Choroid plexus epithelial cell (primary cell): ENCODE results near the gene GRIK2.

Experiments used
- DNase-seq: peaks from one replicate; pipeline ENCODE4 v3.0.0-alpha.2; 2010; ENCODE audit warnings: low read depth
- H3K4me3 ChIP-seq: 2 replicates; pipeline ENCODE4 v1.5.1; 2011; ENCODE audit warnings: low read depth, mild to moderate bottlenecking, control low read depth, low read length, moderate library complexity
- TF ChIP-seq, protein P1 (sequence below): conservative IDR thresholded peaks from 2 replicates; pipeline ENCODE4 v1.5.1; 2011; ENCODE audit warnings: low read depth, mild to moderate bottlenecking, control low read depth, inconsistent platforms, low read length, moderate library complexity

The GRIK2 gene

DNA sequence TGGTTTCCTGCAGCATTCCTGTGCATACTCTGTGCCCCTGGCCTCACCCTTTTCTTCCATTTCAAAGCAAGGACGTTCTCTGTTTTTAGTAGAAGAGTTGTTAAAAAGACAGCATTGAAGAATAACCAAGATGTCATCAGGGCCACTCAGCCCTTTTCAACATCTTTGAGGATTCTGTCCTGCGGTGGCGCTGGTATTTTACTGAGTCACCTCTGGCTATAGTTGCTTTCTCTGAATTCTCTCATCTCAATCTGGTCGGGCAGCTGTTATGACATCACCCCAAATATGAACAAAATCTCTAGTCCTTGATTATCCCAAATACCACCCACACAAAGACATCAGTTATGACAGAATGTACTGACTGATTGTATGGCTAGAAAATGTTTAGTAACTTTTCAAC lies 204.2 kb downstream of the GRIK2 start:
- TF ChIP-seq, protein P1, sequence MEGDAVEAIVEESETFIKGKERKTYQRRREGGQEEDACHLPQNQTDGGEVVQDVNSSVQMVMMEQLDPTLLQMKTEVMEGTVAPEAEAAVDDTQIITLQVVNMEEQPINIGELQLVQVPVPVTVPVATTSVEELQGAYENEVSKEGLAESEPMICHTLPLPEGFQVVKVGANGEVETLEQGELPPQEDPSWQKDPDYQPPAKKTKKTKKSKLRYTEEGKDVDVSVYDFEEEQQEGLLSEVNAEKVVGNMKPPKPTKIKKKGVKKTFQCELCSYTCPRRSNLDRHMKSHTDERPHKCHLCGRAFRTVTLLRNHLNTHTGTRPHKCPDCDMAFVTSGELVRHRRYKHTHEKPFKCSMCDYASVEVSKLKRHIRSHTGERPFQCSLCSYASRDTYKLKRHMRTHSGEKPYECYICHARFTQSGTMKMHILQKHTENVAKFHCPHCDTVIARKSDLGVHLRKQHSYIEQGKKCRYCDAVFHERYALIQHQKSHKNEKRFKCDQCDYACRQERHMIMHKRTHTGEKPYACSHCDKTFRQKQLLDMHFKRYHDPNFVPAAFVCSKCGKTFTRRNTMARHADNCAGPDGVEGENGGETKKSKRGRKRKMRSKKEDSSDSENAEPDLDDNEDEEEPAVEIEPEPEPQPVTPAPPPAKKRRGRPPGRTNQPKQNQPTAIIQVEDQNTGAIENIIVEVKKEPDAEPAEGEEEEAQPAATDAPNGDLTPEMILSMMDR: no peak
- DNase-seq: peak; percentile 80
- H3K4me3 ChIP-seq: no peak overlapping the region

DNA sequence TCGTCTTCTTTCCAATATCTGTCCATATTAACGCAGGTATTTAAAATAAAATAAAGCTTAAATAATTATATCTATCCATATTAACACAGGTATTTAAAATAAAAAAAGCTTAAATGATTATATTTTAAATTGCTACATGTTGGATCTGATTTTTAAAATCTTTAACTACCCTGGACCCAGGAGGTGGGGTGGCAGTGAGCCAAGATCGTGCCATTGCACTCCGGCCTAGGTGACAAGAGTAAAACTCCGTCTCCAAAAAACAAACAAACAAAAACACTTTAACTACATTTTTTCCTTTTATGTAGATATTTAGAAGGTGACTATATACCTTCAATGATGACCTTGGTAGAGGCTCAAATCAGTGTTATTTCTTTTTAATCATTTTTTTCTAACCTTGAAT lies 211.9 kb downstream of the GRIK2 start:
- DNase-seq: no peak
- TF ChIP-seq, protein P1: no peak
- H3K4me3 ChIP-seq: no peak overlapping the region

DNA sequence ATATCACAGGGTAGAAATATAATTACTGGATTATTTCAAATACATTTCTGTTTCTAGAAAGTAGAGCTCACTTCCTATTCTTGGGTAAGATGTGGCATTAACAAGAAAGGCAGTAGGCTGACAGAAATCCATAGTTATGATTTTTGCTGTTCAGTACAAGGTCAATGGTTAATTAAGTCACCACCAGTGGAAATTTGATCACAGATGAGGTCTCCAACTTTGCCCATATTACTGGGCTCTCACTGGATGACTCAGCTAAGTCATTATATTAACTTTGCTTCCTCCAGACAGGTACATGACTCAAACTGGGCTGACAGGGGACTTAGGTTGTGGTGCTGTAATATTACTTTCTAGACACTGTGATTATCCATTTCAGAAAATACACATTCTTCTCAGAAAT lies 212.4 kb downstream of the GRIK2 start:
- H3K4me3 ChIP-seq: no peak overlapping the region
- TF ChIP-seq, protein P1: no peak
- no peak for DNase-seq

DNA sequence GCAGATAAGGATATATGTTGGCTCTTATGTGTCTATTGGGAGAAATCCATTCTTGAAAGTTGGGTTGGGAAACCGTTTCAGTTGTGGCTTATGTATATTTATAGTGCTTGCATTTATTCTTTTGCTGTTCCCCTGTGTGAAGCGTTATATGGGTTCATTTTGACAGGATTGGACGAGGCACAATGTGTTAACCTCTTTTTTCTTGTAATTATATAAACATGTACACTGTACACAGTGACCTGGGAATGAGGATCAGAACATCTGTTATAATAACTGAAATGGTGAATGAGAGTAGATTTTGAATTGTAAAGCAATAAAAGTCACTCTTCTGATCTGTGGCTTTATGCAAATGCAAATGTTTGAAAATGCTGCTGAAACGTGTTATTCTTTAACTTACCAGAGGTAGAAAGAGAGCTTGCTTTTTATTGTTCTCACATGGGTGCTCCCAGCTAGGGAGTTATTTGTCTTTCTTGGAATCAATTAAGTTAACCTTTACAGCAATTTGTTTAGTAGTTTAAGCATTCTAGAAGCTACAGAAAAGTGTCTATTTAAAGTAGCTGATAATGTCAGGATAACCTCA lies 213.7 kb downstream of the GRIK2 start:
- DNase-seq: no peak
- H3K4me3 ChIP-seq: no peak overlapping the region
- TF ChIP-seq, protein P1: no peak

DNA sequence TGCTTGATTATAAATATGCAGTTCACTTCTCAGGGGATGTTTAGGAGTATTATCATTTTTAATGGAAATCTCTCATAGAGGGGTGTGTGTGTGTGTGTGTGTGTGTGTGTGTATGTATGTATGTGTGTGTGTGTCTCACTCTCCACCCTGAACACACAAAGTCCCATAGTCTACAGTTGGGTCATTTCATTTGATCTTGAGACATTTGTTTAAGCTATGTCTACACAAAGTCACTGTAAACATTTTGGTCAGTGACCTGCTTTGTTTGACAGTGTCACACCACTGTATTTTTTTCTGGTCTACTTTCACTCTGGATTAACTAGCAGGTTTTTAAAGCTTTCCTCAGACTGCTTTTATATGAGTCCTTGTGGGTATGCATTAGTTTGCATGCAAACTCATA lies 215.2 kb downstream of the GRIK2 start:
- TF ChIP-seq, protein P1: no peak
- no peak overlapping the region for H3K4me3 ChIP-seq
- no peak for DNase-seq

DNA sequence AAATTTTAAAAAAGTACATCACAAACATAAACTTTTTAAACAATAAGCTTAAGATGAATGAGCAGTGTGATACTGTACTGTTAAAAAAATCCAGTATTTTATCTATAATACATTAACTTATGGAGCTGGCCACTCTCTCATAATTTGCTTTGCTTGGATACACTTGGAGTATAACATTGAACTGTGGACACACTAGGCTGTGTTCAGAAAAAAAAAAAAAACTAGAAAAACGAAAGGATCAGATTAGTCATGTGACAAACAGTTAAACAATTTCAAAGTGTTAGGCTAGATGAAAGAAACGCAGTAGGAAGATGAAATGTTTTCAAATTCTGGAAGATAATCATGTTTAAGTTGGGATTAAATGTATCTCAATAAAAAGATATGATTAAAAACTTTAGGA lies 220.0 kb downstream of the GRIK2 start:
- TF ChIP-seq, protein P1: no peak
- DNase-seq: no peak
- H3K4me3 ChIP-seq: no peak overlapping the region

DNA sequence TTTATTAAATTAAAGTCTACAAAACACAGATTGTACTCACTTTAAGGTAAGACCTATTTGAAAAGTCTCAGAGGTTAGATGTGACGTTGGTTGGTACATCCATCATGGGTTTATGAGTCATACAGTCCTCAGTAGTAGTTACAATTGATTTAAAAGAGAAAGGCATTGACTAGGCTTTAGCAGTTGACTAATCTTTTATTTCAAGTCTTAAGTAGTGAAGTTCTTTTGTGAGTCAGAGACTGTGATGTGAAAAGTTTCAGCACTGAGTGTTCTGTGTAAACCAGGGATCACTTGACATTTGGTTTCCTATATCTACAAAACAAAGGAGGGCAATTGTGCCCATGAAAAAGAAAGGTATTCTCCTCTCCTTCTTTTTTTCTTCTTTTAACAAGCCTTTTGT lies 221.3 kb downstream of the GRIK2 start:
- no peak overlapping the region for H3K4me3 ChIP-seq
- peak; percentile 60 for DNase-seq
- TF ChIP-seq, protein P1: no peak
